Heart left ventricle (tissue), 16 donors: ENCODE measurements around the gene MAPK14. TPM values are rescaled to one million over a fixed set of nuclear protein-coding genes. Genes with fewer than 3 reads are reported as not detected.

Experiments
- ATAC-seq, 4 donors: fragments of 200-7000 bp; cut with Tn5 transposase; one replicate each; pipeline ENCODE4 v1.9.1; 2020 to 2022; ENCODE audit warnings: moderate library complexity in 4 of 4, mild to moderate bottlenecking in 3 of 4, moderate number of reproducible peaks in 1 of 4
- DNase-seq, 5 donors: peaks; one replicate each; pipeline ENCODE4 v3.0.0-alpha.2; 2020
- H3K27ac ChIP-seq, 12 donors: fragments of 200-600 bp; sonication (generic) in 4 of 12; one replicate each; pipeline versions ENCODE4 v1.5.0 to v1.8.0; 2016 to 2022; ENCODE audit warnings: mild to moderate bottlenecking in 2 of 12
- H3K27me3 ChIP-seq, 9 donors: fragments of 200-600 bp; sonication (generic) in 2 of 9; one replicate each; pipeline versions ENCODE4 v1.5.1 to v1.8.0; 2016 to 2022; ENCODE audit warnings: mild to moderate bottlenecking in 3 of 9
- H3K36me3 ChIP-seq, 9 donors: fragments of 200-600 bp; sonication (generic) in 2 of 9; one replicate each; pipeline versions ENCODE4 v1.5.0 to v1.8.0; 2018 to 2022; ENCODE audit warnings: mild to moderate bottlenecking in 2 of 9
- H3K4me1 ChIP-seq, 12 donors: fragments of 200-600 bp; sonication (generic) in 4 of 12; one replicate each; pipeline versions ENCODE4 v1.5.0 to v1.8.0; 2016 to 2022; ENCODE audit warnings: mild to moderate bottlenecking in 3 of 12
- H3K4me3 ChIP-seq, 12 donors: fragments of 200-600 bp; sonication (generic) in 4 of 12; one replicate each; pipeline versions ENCODE4 v1.5.0 to v1.8.0; 2017 to 2022; ENCODE audit warnings: mild to moderate bottlenecking in 9 of 12, moderate library complexity in 4 of 12
- H3K9me3 ChIP-seq, 12 donors: fragments of 200-600 bp; sonication (generic) in 4 of 12; one replicate each; pipeline versions ENCODE4 v1.5.0 to v1.8.0; 2016 to 2022; ENCODE audit warnings: mild to moderate bottlenecking in 1 of 12
- CTCF ChIP-seq, 12 donors: fragments of 200-600 bp; sonication (generic) in 4 of 12; IDR thresholded peaks; one replicate each; pipeline versions ENCODE4 v1.5.0 to v1.8.0; 2018 to 2022; ENCODE audit warnings: antibody characterized with exemption in 12 of 12, mild to moderate bottlenecking in 5 of 12
- POLR2A ChIP-seq, 2 donors: fragments of 450-650 bp; IDR thresholded peaks; one replicate each; pipeline ENCODE4 v1.6.1; 2017; ENCODE audit warnings: antibody characterized with exemption in 2 of 2, mild to moderate bottlenecking in 2 of 2, moderate library complexity in 2 of 2
- WGBS, 4 donors: extraction: QIAGEN DNeasy Blood & Tissue Kit in 2 of 4; methylation state at CpG; one replicate each; pipeline versions ENCODE4 v1.1.5 to v1.1.7; 2013 to 2018; 5-methylcytosine and 5-hydroxymethylcytosine counted together
- intact Hi-C, 10 donors: fragments of 100-400 bp; cut with DNase I; formaldehyde crosslinking; loops; one replicate each; pipeline versions ENCODE4 v1.11.1 to v1.14.2; 2022
- polyA plus RNA-seq, 2 donors: library from polyadenylated mRNA; stranded (reverse); fragments of 200-250 nt; gene quantifications; one replicate each; pipeline ENCODE4 v1.2.3, GENCODE V29; 2013
- total RNA-seq, 9 donors: library from RNA; depleted of rRNA in 2 of 9; stranded (reverse); fragments of >200 nt in 2 of 9; fragmentation: NEBNext Ultra II Directional in 3 of 9; extraction: Animal tissue kit (Norgen Biotek cat#: 25700) in 3 of 9; gene quantifications; one replicate each; pipeline versions ENCODE4 v1.1.0 to v1.2.4, GENCODE V29; 2016 to 2023
- donor health status: ischemic (EF 13 %, LVEDD 7.1; RV severe dilation, severe dysfunction).
- donor health status: healthy with polysubstance abuse.
- donor health status: DM: no; HTN: yes; CAD: no.
- donor health status: DM: no; HTN: no; CAD: no.
- donor health status: ischemic (EF 25% LVEDD 6.9; RV normal size, moderate dysfunction).
- donor health status: ischemic (EF 25% LVEDD 5.7; RV mildly dilated, moderate dysfunction).
- donor health status: healthy.
- donor health status: DM: yes; HTN: yes; CAD: no.
- donor health status: ischemic (EF 35%, LVEDD 5.7; RV mildly dilated, moderate dysfunction).
- donor health status: nonischemic (EF 11% LVEDD 7.7; RV severe dilation, severe dysfunction).
- donor health status: DM: yes; HTN: yes; CAD: no.
- donor health status: PGD.
- donor health status: ischemic (EF 29% LVEDD 5.4; RV normal size, mild dysfunction).
- donor health status: nonischemic (EF 23%, LVEDD 6.1; RV moderate dilation, normal function).

MAPK14 gene
- total and polyA plus RNA-seq, 11 donors, result 7.0 to 46.5 (median 32.3) TPM

GRCh38 chr6:36135053-36135731 lies 107.6 kb downstream of the MAPK14 start:
- Histone ChIP-seq H3K36me3 (peaks cover 0 to 42% (median 0%) of the 10 kb centered on the region in 9 donors), H3K27me3 (peaks cover 0 to 16% (median 5%) of the 10 kb centered on the region in 9 donors), H3K4me3 (no peak overlapping the region), H3K27ac (no peak overlapping the region), H3K9me3 (no peaks in the 10 kb centered on the region), H3K4me1 (peaks cover 0 to 27% (median 12%) of the 10 kb centered on the region in 12 donors)
- 90 to 94% (median 92%) methylated on average over 13 of the region's 13 CpGs for WGBS, 4 donors
- intact Hi-C loops, result no loop called here
- DNase-seq, result no peak
- ATAC-seq, result no peak
- TF ChIP-seq POLR2A (IDR thresholded peaks at IDR 0.05) (no peak), CTCF (IDR thresholded peaks at IDR 0.05) (no peak)

GRCh38 chr6:36136034-36136433 lies 108.4 kb downstream of the MAPK14 start:
- intact Hi-C loops, result no loop called here
- DNase-seq, result no peak
- peaks cover 0 to 9% (median 1%) of the 10 kb centered on the region in 9 donors for H3K27me3 ChIP-seq

GRCh38 chr6:36136551-36136950 lies 108.9 kb downstream of the MAPK14 start:
- H3K27me3 ChIP-seq, result peaks cover 0 to 5% (median 0%) of the 10 kb centered on the region in 9 donors
- H3K4me1 ChIP-seq, result peaks cover 0 to 18% (median 5%) of the 10 kb centered on the region in 12 donors
- intact Hi-C loops, result no loop called here
- no peak for DNase-seq
- 93 to 98% (median 95%) methylated on average over 10 to 12 of the region's 12 CpGs for WGBS, 4 donors
- no peak overlapping the region for H3K4me3 ChIP-seq
- no peak for TF ChIP-seq CTCF (IDR thresholded peaks at IDR 0.05)
- no peak for TF ChIP-seq POLR2A (IDR thresholded peaks at IDR 0.05)
- H3K9me3 ChIP-seq, result no peaks in the 10 kb centered on the region
- ATAC-seq, result no peak
- peaks cover 0 to 43% (median 0%) of the 10 kb centered on the region in 9 donors for H3K36me3 ChIP-seq
- no peak overlapping the region for H3K27ac ChIP-seq

More at GRCh38 chr6:36136034-36136433, 108.4 kb downstream of the MAPK14 start:
- no peak for ATAC-seq
- Histone ChIP-seq H3K27ac (no peak overlapping the region), H3K4me3 (no peak overlapping the region), H3K4me1 (peaks cover 0 to 23% (median 9%) of the 10 kb centered on the region in 12 donors), H3K9me3 (no peaks in the 10 kb centered on the region), H3K36me3 (peaks cover 0 to 43% (median 0%) of the 10 kb centered on the region in 9 donors)
- 77 to 88% (median 86%) methylated on average over 2 of the region's 2 CpGs for WGBS, 4 donors
- TF ChIP-seq CTCF (IDR thresholded peaks at IDR 0.05), result no peak
- TF ChIP-seq POLR2A (IDR thresholded peaks at IDR 0.05), result no peak

- no peak overlapping the region for H3K27ac ChIP-seq
- 86 to 94% (median 93%) methylated on average over 13 to 15 of the region's 15 CpGs for WGBS, 4 donors
- H3K4me1 ChIP-seq, result peaks cover 0 to 13% (median 0%) of the 10 kb centered on the region in 12 donors
- no peak for ATAC-seq
- H3K4me3 ChIP-seq, result no peak overlapping the region
- peaks cover 0 to 43% (median 0%) of the 10 kb centered on the region in 9 donors for H3K36me3 ChIP-seq
- peak in 1 of 5 donors; percentile 58 for DNase-seq
- H3K9me3 ChIP-seq, result no peaks in the 10 kb centered on the region
- TF ChIP-seq CTCF (IDR thresholded peaks at IDR 0.05) (no peak), POLR2A (IDR thresholded peaks at IDR 0.05) (no peak)
- intact Hi-C loops, result no loop called here
- H3K27me3 ChIP-seq, result peaks cover 0 to 5% (median 0%) of the 10 kb centered on the region in 9 donors
Measured at GRCh38 chr6:36138667-36139066, 111.1 kb downstream of the MAPK14 start.
